Measurements from ENCODE around the gene C18orf54. TPM values are rescaled to one million over a fixed set of nuclear protein-coding genes. Genes with fewer than 3 reads are reported as not detected.

Gene C18orf54
- total RNA-seq, 4 donors from 2014 or later: 0.29 to 3.3 (median 0.88) TPM

- DNase-seq (ENCODE audit: low spot score in 2 of 2): no peak
- H3K4me3 ChIP-seq (ENCODE audit: low read depth, poor library complexity, severe bottlenecking): no peak overlapping the region
- intact Hi-C loops (cut with DNase I; ENCODE audit: low total_unique reads): no loop called here
- TF ChIP-seq POLR2A (IDR thresholded peaks at IDR 0.05): no peak
- no peak for TF ChIP-seq CTCF (IDR thresholded peaks at IDR 0.05)
- 68 to 86% methylated on average over 2 of the region's 2 CpGs for WGBS, 2 donors
These were observed 68.5 kb downstream of the C18orf54 start for GRCh38 chr18:54426085-54426665.

Other genes starting within 250 kb of the C18orf54 start
- gene MBD2, start 133.2 kb upstream of the C18orf54 start, total RNA-seq: 10 to 100 TPM; 54.2 to 63.5 (median 59.5) TPM
- gene POLI, start 88.4 kb upstream of the C18orf54 start, total RNA-seq: 10 to 100 TPM; 14.8 to 22.4 (median 18.2) TPM
- gene STARD6, start within 50 bp of the C18orf54 start, total RNA-seq: not detected
- gene DYNAP, start 233.3 kb downstream of the C18orf54 start, total RNA-seq: not detected